Endothelial cell of umbilical vein (primary cell): ENCODE data around the gene JHY. TPM values are rescaled to one million over a fixed set of nuclear protein-coding genes. Genes with fewer than 3 reads are reported as not detected.

Source experiments
- BruUV-seq: library from RNA; stranded (reverse); fragments of 400-500 nt; replicated peaks from 2 replicates; lab custom pipeline; 2021; lab: Mats Ljungman, UMichigan
- CTCF ChIA-PET: fragments of 300-600, 350-600 bp; sonication (Branson Sonifier 250); formaldehyde crosslinking; loops from one replicate; lab custom pipeline; 2021; ENCODE audit warnings: antibody characterized with exemption, inconsistent platforms; lab: Charles Lee
- POLR2A ChIA-PET: fragments of 300-600, 350-600 bp; sonication (Branson Sonifier 250); formaldehyde crosslinking; loops from one replicate; lab custom pipeline; 2021; ENCODE audit warnings: antibody characterized with exemption, inconsistent platforms; lab: Charles Lee
- DNase-seq: peaks from one replicate; pipeline ENCODE4 v3.0.0-alpha.2; 2011; ENCODE audit warnings: low read depth, low spot score
- FAIRE-seq: peaks from 2 replicates; lab custom pipeline; 2011; peaks lifted over from hg19 to GRCh38; lab: Jason Lieb, UNC
- H2AFZ ChIP-seq: 2 replicates; pipeline ENCODE4 v1.6.0; 2012; ENCODE audit warnings: low read depth, low read length, control low read depth, inconsistent platforms
- H3K27ac ChIP-seq: 2 replicates; pipeline ENCODE4 v1.5.1; 2011; ENCODE audit warnings: low read depth, mild to moderate bottlenecking, control low read depth, low read length, moderate library complexity; ENCODE audit not compliant: insufficient read depth
- H3K27me3 ChIP-seq, 2 experiments: 2 replicates each; pipeline versions ENCODE4 v1.6.0 to v1.6.1; 2011; ENCODE audit warnings: low read length in 2 of 2, mixed read lengths in 1 of 2; ENCODE audit not compliant: control insufficient read depth in 2 of 2, insufficient read depth in 2 of 2
- H3K36me3 ChIP-seq, 2 experiments: 2 replicates in 1 of 2; 3 replicates in 1 of 2; pipeline ENCODE4 v1.5.1; 2011; ENCODE audit warnings: low read length in 2 of 2, mild to moderate bottlenecking in 1 of 2, moderate library complexity in 1 of 2; ENCODE audit not compliant: control insufficient read depth in 2 of 2, insufficient read depth in 2 of 2; ENCODE audit errors: extremely low read depth in 1 of 2
- H3K4me1 ChIP-seq: 3 replicates; pipeline ENCODE4 v1.5.1; 2011; ENCODE audit warnings: mild to moderate bottlenecking, low read length; ENCODE audit not compliant: control insufficient read depth, insufficient read depth; ENCODE audit errors: extremely low read depth
- H3K4me2 ChIP-seq: 2 replicates; pipeline ENCODE4 v1.6.1; 2011; ENCODE audit warnings: low read length, control low read depth, mixed read lengths; ENCODE audit not compliant: insufficient read depth
- H3K4me3 ChIP-seq, 3 experiments: fragments of 200-600 bp in 1 of 3; sonication (generic), shearing (Covaris generic) in 1 of 3; replicated peaks in 1 of 3; 2 replicates each; pipeline ENCODE4 v1.5.1; 2011 to 2016; ENCODE audit warnings: control low read depth in 3 of 3, low read length in 3 of 3, mild to moderate bottlenecking in 2 of 3, inconsistent platforms in 1 of 3, low read depth in 1 of 3, moderate library complexity in 1 of 3; ENCODE audit not compliant: insufficient read depth in 1 of 3
- H3K79me2 ChIP-seq: 2 replicates; pipeline ENCODE4 v1.6.0; 2012; ENCODE audit warnings: low read length, inconsistent platforms; ENCODE audit not compliant: control insufficient read depth, insufficient read depth
- H3K9ac ChIP-seq: replicated peaks from 2 replicates; pipeline ENCODE3; 2011; ENCODE audit warnings: low read length, control low read depth; ENCODE audit not compliant: insufficient read depth; ENCODE audit errors: extremely low read depth
- H3K9me1 ChIP-seq: replicated peaks from 3 replicates; pipeline ENCODE4 v1.6.0; 2011; ENCODE audit warnings: mild to moderate bottlenecking, low read length; ENCODE audit not compliant: control insufficient read depth, insufficient read depth; ENCODE audit errors: extremely low read depth
- H3K9me3 ChIP-seq: replicated peaks from 2 replicates; pipeline ENCODE4 v1.5.1; 2012; ENCODE audit warnings: low read length, inconsistent platforms; ENCODE audit not compliant: control insufficient read depth, insufficient read depth
- H4K20me1 ChIP-seq: replicated peaks from 2 replicates; pipeline ENCODE3; 2011; ENCODE audit warnings: mild to moderate bottlenecking, low read length; ENCODE audit not compliant: control insufficient read depth, insufficient read depth; ENCODE audit errors: extremely low read depth
- CTCF ChIP-seq, 2 donors: IDR thresholded peaks; 1 replicate in 1 of 2; 2 replicates in 1 of 2; pipeline ENCODE4 v1.5.1; 2011; ENCODE audit warnings: low read length in 2 of 2, mild to moderate bottlenecking in 2 of 2, moderate library complexity in 2 of 2, control low read depth in 1 of 2, inconsistent platforms in 1 of 2, low read depth in 1 of 2; ENCODE audit not compliant: insufficient read depth in 1 of 2; ENCODE audit errors: extremely low read depth in 1 of 2
- EZH2 ChIP-seq: IDR thresholded peaks from 2 replicates; pipeline ENCODE4 v1.6.1; 2012; ENCODE audit warnings: borderline replicate concordance, low read depth, mild to moderate bottlenecking, moderate library complexity, low read length, inconsistent platforms; ENCODE audit not compliant: severe bottlenecking
- FOS ChIP-seq: IDR thresholded peaks from 2 replicates; pipeline ENCODE4 v1.6.1; 2011; ENCODE audit warnings: mild to moderate bottlenecking, low read length, moderate library complexity, borderline replicate concordance; ENCODE audit not compliant: insufficient read depth
- GATA2 ChIP-seq: IDR thresholded peaks from 2 replicates; pipeline ENCODE4 v1.7.0; 2011; ENCODE audit warnings: low read depth, mild to moderate bottlenecking, moderate library complexity, mixed read lengths, low read length; ENCODE audit not compliant: insufficient read length, insufficient read depth
- JUN ChIP-seq: IDR thresholded peaks from 2 replicates; pipeline ENCODE4 v1.6.1; 2011; ENCODE audit warnings: borderline replicate concordance, low read depth; ENCODE audit not compliant: insufficient read length, insufficient read depth
- MAX ChIP-seq: IDR thresholded peaks from 2 replicates; pipeline ENCODE4 v1.6.1; 2011; ENCODE audit not compliant: insufficient read depth, insufficient read length
- POLR2A ChIP-seq: IDR thresholded peaks from 2 replicates; pipeline ENCODE4 v1.6.1; 2012; ENCODE audit warnings: low read depth, mild to moderate bottlenecking, control low read depth, low read length
- POLR2AphosphoS5 ChIP-seq: IDR thresholded peaks from 2 replicates; pipeline ENCODE4 v1.6.1; 2012; ENCODE audit warnings: low read depth, mild to moderate bottlenecking, control low read depth, low read length, moderate library complexity; ENCODE audit not compliant: insufficient read depth
- dilution Hi-C: fragments of 300-500 bp; cut with MboI; formaldehyde crosslinking; loops from one replicate; pipeline ENCODE4 v1.15.0; 2019; ENCODE audit warnings: low sequenced_read_pairs; ENCODE audit not compliant: extremely low pct_ligation_motif_present
- intact Hi-C: fragments of 100-400 bp; cut with micrococcal nuclease; formaldehyde crosslinking; loops from one replicate; pipeline ENCODE4 v1.10.0; 2022
- polyA plus RNA-seq, 4 experiments: library from polyadenylated mRNA; depleted of rRNA in 3 of 4; stranded (reverse) in 3 of 4; unstranded in 1 of 4; fragments of >200 nt; gene quantifications; 2 replicates each; pipeline versions ENCODE4 v1.2.1 to v1.2.3, GENCODE V29; 2011 to 2012; ENCODE audit warnings: missing spikeins in 1 of 4
- total RNA-seq: library from RNA; stranded (reverse); gene quantifications from 2 replicates; pipeline ENCODE4 v1.2.3, GENCODE V29; 2021

Gene JHY
- total and polyA plus RNA-seq, 2 donors (not counting 3 experiments of a cell fraction or from before 2014, with no cell fraction given) = 1.8 to 3.9 TPM

- Histone ChIP-seq H3K9me1 (no peaks in the 10 kb centered on the region), H4K20me1 (no peaks in the 10 kb centered on the region), H3K4me1 (peaks cover 8% of the 10 kb centered on the region), H3K79me2 (no peaks in the 10 kb centered on the region), H3K27me3 (peaks cover 2 to 4% of the 10 kb centered on the region in 2 experiments), H3K4me3 (peak overlapping the region; percentile 58 to 72 (median 71)), H3K27ac (peak overlapping the region; percentile 66), H2AFZ (peak overlapping the region; percentile 94), H3K4me2 (peak overlapping the region; percentile 85), H3K9ac (peak overlapping the region; percentile 72), H3K9me3 (no peaks in the 10 kb centered on the region), H3K36me3 (no peaks in the 10 kb centered on the region)
- TF ChIP-seq POLR2A (peak; percentile 53), FOS (no peak), CTCF (IDR thresholded peaks at IDR 0.05; ENCODE audit: extremely low read depth in 1 of 2, insufficient read depth in 1 of 2, low read depth in 1 of 2, low read length in 2 of 2) (no peak), MAX (no peak), EZH2 (no peak), POLR2AphosphoS5 (no peak), GATA2 (no peak), JUN (no peak)
- TSS peak; percentile 59 for BruUV-seq
- dilution Hi-C loops = no loop called here
- intact Hi-C loops = loop anchor here (1.0 to 5.0 kb wide), 3 partner anchors 14 to 180 kb away; partner anchors contain the start of genes BSX and HSPA8
- ChIA-PET CTCF (interaction anchor here (0.5 to 2.3 kb wide), 11 partner anchors 19 to 254 kb away, joined by 3 to 15 read pairs (median 6); no protein-coding TSS in a partner anchor), POLR2A (no interaction called here)
- DNase-seq (peak; percentile 50), FAIRE-seq (peak; percentile 88)
Observed at GRCh38 chr11:122882857-122883645, 492 bp downstream of the JHY start.
